Breast epithelium (tissue), 4 donors: ENCODE results near the gene PIGU. TPM values are rescaled to one million over a fixed set of nuclear protein-coding genes. Genes with fewer than 3 reads are reported as not detected.

Source experiments
- DNase-seq, 2 donors: peaks; one replicate each; pipeline ENCODE4 v3.0.0-alpha.2; 2019; ENCODE audit warnings: low spot score in 2 of 2
- H3K27ac ChIP-seq, 2 donors: fragments of 200-600 bp; sonication (generic) in 1 of 2; one replicate each; pipeline ENCODE4 v1.5.1; 2016 to 2019; ENCODE audit warnings: mild to moderate bottlenecking in 1 of 2
- H3K27me3 ChIP-seq, 2 donors: fragments of 200-600 bp; sonication (generic) in 1 of 2; one replicate each; pipeline versions ENCODE4 v1.5.1 to v1.6.0; 2017 to 2019; ENCODE audit warnings: control low read depth in 1 of 2, mild to moderate bottlenecking in 1 of 2
- H3K36me3 ChIP-seq: fragments of 200-600 bp; one replicate; pipeline ENCODE4 v1.5.1; 2019
- H3K4me1 ChIP-seq, 2 donors: fragments of 200-600 bp; sonication (generic); one replicate each; pipeline ENCODE4 v1.5.1; 2016 to 2019; ENCODE audit warnings: control low read depth in 1 of 2
- H3K4me3 ChIP-seq, 3 donors: fragments of 200-600 bp; sonication (generic); 1 replicate in 2 of 3; 2 replicates in 1 of 3; pipeline ENCODE4 v1.5.1; 2016 to 2019; ENCODE audit warnings: mild to moderate bottlenecking in 3 of 3, moderate library complexity in 2 of 3
- H3K9me3 ChIP-seq, 2 donors: fragments of 200-600 bp; sonication (generic) in 1 of 2; one replicate each; pipeline ENCODE4 v1.5.1; 2016 to 2019; ENCODE audit warnings: control low read depth in 1 of 2
- POLR2A ChIP-seq: fragments of 450-650 bp; IDR thresholded peaks from one replicate; pipeline ENCODE4 v1.6.1; 2016; ENCODE audit warnings: antibody characterized with exemption, mild to moderate bottlenecking, moderate library complexity
- POLR2AphosphoS5 ChIP-seq, 3 donors: sonication (generic); formaldehyde crosslinking; IDR thresholded peaks; one replicate each; pipeline ENCODE4 v1.6.1; 2017; ENCODE audit warnings: antibody characterized with exemption in 3 of 3
- intact Hi-C: fragments of 100-400 bp; cut with DNase I; formaldehyde crosslinking; loops from one replicate; pipeline ENCODE4 v1.15.1; 2023; ENCODE audit warnings: low total_unique reads
- total RNA-seq, 3 donors: library from RNA; depleted of rRNA; stranded (reverse); fragments of >200 nt; gene quantifications; one replicate each; pipeline ENCODE4 v1.1.0, GENCODE V29; 2016
- TF ChIP-seq, protein P1 (sequence below), 3 donors: fragments of 450-650 bp; IDR thresholded peaks; one replicate each; pipeline ENCODE4 v1.5.1; 2016 to 2017; ENCODE audit warnings: antibody characterized with exemption in 3 of 3, mild to moderate bottlenecking in 3 of 3, moderate library complexity in 3 of 3

The PIGU gene
- total RNA-seq, 3 donors from 2014 or later: 7.4 to 16.1 (median 15.8) TPM

DNA sequence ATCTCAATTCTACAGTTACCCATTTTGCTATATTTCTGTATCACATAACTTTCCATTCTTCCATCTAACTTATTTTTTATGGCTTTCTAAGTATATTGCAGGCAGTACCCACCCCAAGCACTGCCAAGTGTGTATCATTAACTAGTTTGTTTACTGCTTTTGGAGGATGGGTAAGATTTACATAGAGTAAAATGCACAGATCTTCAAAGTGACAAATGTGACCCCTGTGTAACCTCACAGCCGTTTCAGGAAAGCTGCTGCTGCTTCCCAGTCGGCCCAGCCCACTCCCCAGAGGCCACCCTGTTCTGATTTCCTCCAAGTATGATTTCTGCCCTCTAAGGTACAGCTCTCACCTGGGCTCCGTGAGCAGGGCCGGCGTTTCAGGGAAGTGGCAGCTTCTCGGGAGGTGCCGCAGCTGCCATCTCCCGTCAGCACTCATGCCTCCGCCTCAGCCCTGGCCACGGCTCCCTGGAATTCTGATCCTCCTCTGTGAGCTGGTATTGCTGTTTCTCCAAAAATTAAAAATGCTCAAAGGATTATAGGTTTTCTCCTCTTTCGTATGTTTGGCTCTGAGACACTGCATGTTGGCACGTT, 133.3 kb downstream of the PIGU start:
- H3K27ac ChIP-seq: no peak overlapping the region
- no peak overlapping the region for H3K4me3 ChIP-seq
- no peaks in the 10 kb centered on the region for H3K4me1 ChIP-seq
- TF ChIP-seq POLR2A: no peak
- TF ChIP-seq POLR2AphosphoS5 (IDR thresholded peaks at IDR 0.05): no peak
- TF ChIP-seq, protein P1, sequence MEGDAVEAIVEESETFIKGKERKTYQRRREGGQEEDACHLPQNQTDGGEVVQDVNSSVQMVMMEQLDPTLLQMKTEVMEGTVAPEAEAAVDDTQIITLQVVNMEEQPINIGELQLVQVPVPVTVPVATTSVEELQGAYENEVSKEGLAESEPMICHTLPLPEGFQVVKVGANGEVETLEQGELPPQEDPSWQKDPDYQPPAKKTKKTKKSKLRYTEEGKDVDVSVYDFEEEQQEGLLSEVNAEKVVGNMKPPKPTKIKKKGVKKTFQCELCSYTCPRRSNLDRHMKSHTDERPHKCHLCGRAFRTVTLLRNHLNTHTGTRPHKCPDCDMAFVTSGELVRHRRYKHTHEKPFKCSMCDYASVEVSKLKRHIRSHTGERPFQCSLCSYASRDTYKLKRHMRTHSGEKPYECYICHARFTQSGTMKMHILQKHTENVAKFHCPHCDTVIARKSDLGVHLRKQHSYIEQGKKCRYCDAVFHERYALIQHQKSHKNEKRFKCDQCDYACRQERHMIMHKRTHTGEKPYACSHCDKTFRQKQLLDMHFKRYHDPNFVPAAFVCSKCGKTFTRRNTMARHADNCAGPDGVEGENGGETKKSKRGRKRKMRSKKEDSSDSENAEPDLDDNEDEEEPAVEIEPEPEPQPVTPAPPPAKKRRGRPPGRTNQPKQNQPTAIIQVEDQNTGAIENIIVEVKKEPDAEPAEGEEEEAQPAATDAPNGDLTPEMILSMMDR (IDR thresholded peaks at IDR 0.05): no peak
- intact Hi-C loops: no loop called here
- peaks cover 11% of the 10 kb centered on the region for H3K36me3 ChIP-seq
- no peaks in the 10 kb centered on the region for H3K9me3 ChIP-seq
- DNase-seq: no peak
- no peaks in the 10 kb centered on the region for H3K27me3 ChIP-seq

DNA sequence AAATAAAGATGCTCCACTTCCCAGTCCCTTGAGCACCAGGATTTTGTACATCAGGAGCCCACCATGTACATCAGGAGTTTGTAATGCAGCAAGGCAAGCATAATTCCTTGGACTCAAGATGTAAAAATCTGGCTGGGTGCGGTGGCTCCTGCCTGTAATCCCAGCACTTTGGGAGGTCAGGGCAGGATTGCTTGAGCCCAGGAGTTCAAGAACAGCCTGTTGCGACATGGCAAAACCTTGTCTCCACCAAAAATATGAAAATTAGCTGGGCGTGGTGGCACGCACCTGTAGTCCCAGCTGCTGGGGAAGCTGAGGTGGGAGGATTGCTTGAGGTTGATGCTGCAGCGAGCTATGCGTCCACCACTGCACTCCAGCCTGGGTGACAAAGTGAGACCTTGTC, 134.5 kb downstream of the PIGU start:
- Histone ChIP-seq H3K4me3 (no peak overlapping the region), H3K4me1 (no peaks in the 10 kb centered on the region), H3K36me3 (peaks cover 11% of the 10 kb centered on the region), H3K9me3 (no peaks in the 10 kb centered on the region), H3K27me3 (no peaks in the 10 kb centered on the region), H3K27ac (no peak overlapping the region)
- intact Hi-C loops: no loop called here
- TF ChIP-seq, protein P1 (IDR thresholded peaks at IDR 0.05): no peak
- TF ChIP-seq POLR2A (no peak), POLR2AphosphoS5 (IDR thresholded peaks at IDR 0.05) (no peak)
- no peak for DNase-seq

DNA sequence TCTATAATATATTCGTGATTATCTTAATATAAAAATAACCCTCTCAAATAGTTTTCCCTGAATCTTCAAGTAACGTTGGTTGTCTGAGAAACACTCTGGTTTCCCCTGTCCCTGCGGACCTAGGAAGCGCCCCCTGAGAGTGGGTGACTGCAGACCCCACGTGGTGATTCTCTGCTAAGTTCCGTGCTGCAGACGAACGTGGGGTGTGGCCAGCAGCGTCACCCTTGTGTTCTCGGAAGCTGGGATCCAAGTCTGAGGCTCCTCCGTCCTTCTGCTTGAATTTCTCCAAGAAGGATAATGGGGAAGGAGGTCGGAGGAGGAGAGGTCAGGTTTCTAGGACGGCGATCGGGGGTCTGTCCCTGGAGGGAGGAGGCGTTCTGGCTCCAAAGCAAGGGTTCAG, 135.0 kb downstream of the PIGU start:
- H3K4me3 ChIP-seq: no peak overlapping the region
- H3K27ac ChIP-seq: no peak overlapping the region
- H3K36me3 ChIP-seq: peaks cover 11% of the 10 kb centered on the region
- no peaks in the 10 kb centered on the region for H3K27me3 ChIP-seq
- no peaks in the 10 kb centered on the region for H3K9me3 ChIP-seq
- TF ChIP-seq POLR2A: no peak
- TF ChIP-seq POLR2AphosphoS5 (IDR thresholded peaks at IDR 0.05): no peak
- TF ChIP-seq, protein P1 (IDR thresholded peaks at IDR 0.05): no peak
- DNase-seq: no peak
- intact Hi-C loops: no loop called here
- no peaks in the 10 kb centered on the region for H3K4me1 ChIP-seq

DNA sequence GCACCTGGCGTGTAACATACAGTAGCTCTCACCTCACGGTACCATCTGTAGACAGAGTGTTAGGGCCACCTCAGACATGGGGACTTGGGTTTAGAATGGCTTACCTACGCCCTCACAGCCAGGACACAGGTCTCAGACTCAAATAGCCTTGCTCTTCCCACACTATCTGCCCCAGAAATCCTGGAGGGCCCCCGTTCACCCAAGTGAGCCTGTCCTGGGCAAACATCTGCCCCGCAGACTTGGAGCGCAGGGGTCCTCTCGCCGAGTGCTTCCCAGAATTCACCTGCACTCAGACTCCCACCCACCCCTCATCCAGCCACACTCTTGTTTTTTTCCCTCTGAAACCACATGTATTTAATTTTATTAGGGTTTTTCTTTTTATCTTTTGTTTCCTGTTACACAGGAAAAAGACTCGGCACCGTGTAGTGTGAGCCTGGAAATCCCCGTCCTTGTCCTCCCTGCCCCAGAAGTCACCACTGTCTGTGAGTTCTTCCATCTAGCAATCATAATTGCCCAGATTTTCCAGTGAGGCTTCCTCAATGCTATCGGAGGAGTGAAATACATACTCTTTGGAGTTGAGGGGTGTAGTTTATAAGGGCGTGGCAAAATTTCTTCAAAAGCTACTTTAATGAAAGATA, 135.5 kb downstream of the PIGU start:
- no peaks in the 10 kb centered on the region for H3K27me3 ChIP-seq
- H3K4me1 ChIP-seq: no peaks in the 10 kb centered on the region
- H3K36me3 ChIP-seq: peaks cover 11% of the 10 kb centered on the region
- TF ChIP-seq, protein P1 (IDR thresholded peaks at IDR 0.05): no peak
- no peak for TF ChIP-seq POLR2AphosphoS5 (IDR thresholded peaks at IDR 0.05)
- TF ChIP-seq POLR2A: no peak
- intact Hi-C loops: no loop called here
- no peak overlapping the region for H3K27ac ChIP-seq
- no peaks in the 10 kb centered on the region for H3K9me3 ChIP-seq
- H3K4me3 ChIP-seq: no peak overlapping the region
- no peak for DNase-seq

DNA sequence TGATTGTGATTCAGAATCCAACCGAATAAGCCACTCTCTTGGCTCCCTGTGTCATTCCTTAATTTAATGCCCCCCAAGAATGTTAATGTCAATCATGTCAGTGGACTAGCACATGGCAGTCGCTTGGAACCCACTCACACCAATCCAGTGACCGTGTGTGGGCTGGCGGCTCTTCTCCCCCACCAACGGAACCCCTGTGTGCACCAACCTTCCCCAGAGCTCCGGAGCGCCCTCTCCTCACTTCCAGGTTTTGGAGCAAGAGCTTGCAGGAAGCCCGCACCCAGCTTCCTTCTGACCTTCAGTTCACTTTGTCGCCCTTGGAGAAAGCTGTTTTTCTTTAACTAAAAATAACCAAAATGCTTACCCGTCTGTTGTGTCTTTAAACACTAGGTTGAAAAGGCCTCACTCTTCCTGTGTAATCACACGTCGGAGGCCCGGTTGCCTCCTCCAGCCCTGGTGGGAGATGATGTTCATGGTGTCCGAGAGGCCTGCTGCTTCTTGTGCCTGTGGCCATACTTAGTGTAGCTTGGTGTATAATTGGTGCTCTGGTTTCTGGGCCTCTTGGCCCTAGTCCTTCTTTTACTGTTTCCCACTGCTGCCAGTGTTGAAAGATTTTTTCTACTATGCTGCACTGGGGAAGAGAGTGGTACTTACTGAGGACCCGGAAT, 136.2 kb downstream of the PIGU start:
- DNase-seq: no peak
- Histone ChIP-seq H3K27me3 (no peaks in the 10 kb centered on the region), H3K9me3 (no peaks in the 10 kb centered on the region), H3K36me3 (peaks cover 11% of the 10 kb centered on the region), H3K4me3 (no peak overlapping the region), H3K4me1 (no peaks in the 10 kb centered on the region), H3K27ac (no peak overlapping the region)
- intact Hi-C loops: no loop called here
- TF ChIP-seq POLR2A: no peak
- TF ChIP-seq, protein P1 (IDR thresholded peaks at IDR 0.05): no peak
- no peak for TF ChIP-seq POLR2AphosphoS5 (IDR thresholded peaks at IDR 0.05)
